SU-DHL-6 (cell line): ENCODE measurements around the gene DLG2.

Experiments used
- CTCF ChIP-seq: fragments of 200-600 bp; sonication (generic); IDR thresholded peaks from one replicate; pipeline ENCODE4 v1.5.1; 2017; ENCODE audit warnings: antibody characterized with exemption, mild to moderate bottlenecking, low read length, moderate library complexity; ENCODE audit not compliant: insufficient read depth, poor library complexity, severe bottlenecking
- EZH2phosphoT487 ChIP-seq: fragments of 200-600 bp; sonication (generic), shearing (Covaris generic); conservative IDR thresholded peaks from 2 replicates; pipeline ENCODE4 v1.6.1; 2018; ENCODE audit warnings: mild to moderate bottlenecking, antibody characterized with exemption, low read length, moderate library complexity, mixed read lengths

- no peak for TF ChIP-seq CTCF
- TF ChIP-seq EZH2phosphoT487: no peak
Observed at GRCh38 chr11:84264066-84264465, 1363.1 kb downstream of the DLG2 start.
